AML-193 (cell line): ENCODE data around the gene ELL.
"Not testable (repeated sequence)": the region's sequence is repeated elsewhere in the genome, so short reads cannot be mapped to it uniquely, and the experiment has no call there.

Experiments
- DNase-seq, 2 experiments: peaks; one replicate each; lab custom pipeline; 2025; lab: John Stamatoyannopoulos, UW

Gene ELL

DNA sequence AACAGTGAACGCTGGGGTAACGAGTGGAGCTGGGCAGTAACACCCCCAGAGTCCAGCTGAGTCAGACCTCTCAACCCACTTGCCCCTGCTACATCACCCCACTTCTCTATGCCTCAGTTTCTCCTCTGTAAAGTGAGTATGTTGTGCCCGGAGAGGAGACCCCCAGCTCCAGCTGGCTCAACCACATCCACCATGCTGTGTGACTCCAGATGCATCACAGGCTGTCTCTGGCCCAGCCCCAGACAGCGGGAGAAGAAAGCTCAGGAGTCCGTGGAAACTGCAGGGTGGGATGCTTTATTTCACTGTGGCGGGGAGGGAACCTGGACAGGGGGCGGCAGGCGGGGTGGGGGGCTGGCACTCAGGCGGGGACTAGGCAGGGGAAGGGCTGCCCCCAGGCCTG lies 9.6 kb upstream of the ELL start:
- no peak for DNase-seq

GRCh38 chr19:18529782-18530181 lies 7.9 kb upstream of the ELL start:
- no peak for DNase-seq

DNA sequence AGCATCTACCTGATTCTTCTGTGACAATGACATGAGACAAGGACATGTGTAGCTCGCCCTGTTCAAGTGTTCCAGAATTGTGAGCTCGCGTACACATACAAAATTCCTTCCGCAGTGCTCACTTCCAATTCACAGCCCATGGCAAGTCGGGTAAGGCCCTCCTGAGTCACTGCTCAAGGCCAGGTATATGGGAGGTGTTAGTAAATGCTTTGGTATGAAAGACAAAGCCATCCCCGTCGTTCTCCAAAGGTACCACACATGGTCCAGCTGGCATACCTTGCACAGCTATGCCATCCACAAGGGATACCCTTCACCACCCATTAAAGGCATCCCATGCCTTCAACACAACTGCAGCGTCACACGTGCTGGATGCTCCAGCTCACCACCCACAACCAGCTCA lies 4.4 kb upstream of the ELL start:
- no peak for DNase-seq

GRCh38 chr19:18523841-18524240 lies 2.0 kb upstream of the ELL start:
- DNase-seq = no peak

DNA sequence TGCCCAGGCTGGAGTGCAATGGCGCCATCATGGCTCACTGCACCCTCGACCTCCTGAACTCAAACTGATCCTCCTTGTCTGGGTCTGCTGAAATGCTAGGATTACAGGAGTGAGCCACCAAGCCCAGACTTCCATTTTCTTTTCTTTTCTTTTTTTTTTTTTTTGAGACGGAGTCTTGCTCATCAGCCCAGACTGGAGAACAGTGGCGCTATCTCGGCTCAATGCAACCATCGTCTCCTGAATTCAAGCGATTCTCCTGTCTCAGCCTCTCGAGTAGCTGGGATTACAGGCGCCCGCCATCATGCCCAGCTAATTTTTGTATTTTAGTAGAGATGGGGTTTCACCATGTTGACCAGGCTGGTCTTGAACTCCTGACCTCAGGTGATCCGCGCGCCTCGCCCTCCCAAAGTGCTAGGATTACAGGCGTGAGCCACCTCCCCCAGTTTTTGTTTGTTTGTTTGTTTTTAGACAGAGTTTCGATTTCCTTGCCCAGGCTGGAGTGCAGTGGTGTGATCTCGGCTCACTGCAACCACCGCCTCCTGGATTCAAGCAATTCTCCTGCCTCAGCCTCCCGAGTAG lies 1.1 kb upstream of the ELL start:
- not testable (repeated sequence) for DNase-seq

DNA sequence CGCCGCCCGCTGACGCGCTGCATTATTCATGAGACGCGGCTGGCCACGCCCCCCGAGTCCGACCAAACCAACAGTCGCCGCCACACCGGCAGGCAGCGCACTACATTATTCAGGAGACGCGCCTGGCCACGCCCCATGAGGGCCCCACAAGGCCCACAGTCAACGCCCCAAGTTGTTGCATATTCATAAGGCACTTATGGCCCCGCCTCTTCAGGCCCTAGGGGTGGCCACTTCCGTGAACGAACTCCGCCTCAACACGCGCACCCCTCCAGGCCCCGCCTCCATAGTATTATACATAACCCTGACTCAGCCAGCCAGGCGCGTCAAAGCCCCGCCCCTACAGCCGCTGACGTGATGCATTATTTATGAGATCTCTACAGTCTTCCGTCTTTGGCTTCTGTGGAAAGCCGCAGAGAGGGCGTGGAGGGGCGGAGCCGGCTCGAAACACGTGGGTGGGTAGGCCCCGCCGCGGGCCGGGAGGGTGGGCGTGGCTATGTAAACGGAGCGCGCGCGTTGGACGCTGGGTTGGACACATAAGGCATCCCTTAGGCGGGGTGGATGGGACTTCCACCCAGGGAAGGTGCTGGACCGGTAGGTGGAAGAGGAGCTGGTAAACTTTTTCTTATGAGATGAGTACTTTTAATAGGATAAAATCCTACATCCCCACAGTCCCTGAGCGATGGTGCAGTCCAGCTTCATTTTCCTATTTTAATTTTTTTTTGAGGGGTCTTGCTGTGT lies 423 bp upstream of the ELL start:
- peak; percentile 99 for DNase-seq

DNA sequence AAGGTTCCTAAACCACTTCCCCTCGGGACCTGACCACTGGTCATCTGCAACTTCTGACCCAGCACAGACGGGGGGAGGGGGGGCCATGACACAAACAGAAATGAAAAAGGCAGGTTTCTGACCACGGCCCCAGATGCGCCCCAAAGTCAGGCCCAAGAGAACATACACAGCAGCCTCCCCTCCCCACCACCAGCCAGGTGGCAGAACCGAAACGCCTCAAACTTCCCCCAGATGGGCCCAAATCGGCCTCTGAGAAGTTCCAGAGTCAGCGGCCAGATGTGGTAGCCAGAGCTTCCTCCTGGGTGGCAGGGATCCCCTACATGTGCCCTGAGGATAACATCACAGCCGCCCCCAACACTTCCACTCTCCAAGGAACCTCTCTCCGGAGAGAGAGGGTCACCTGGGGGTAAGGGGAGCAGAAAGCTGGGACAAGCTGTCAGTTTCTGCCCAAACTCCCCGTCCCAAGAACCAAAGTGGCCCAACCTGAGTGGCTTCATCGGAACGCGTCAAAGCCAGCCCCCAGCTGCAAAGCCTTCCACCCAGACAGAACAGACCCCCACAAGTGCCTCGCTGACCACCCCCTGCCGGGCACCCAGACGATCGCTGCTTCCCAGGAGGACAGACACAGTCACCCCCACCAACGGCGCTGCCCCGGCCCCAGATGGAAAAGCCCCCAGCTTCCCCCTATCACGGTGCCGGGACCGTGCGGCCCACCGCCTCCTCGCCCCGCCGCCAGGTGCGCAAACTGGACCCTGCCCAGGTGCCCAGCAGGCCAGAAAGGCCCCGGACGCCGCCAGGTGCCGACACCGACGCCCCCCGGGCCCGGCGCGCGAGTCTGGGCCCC lies 800 bp downstream of the ELL start:
- DNase-seq = peak; percentile 17 to 41

GRCh38 chr19:18519962-18520847 lies 1.7 kb downstream of the ELL start:
- DNase-seq = peak; percentile 63 to 69

- DNase-seq = no peak
Observed at GRCh38 chr19:18518639-18519038, 3.2 kb downstream of the ELL start.

DNA sequence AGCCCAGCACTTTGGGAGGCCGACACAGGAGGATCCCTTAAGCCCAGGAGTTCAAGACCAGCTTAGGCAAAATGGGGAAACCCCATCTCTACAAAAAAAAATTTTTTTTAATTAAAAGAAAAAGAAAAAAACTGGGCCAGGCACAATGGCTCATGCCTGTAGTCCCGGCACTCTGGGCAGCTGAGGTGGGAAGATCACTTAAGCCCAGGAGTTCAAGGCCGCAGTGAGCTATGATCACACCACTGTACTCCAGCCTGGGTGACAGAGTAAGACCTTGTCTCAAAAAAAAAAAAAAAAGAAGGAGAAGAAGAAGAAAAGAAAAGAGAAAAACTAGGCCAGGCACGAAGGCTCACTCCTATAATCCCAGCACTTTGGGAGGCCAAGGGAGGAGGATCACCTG lies 4.3 kb downstream of the ELL start:
- no peak for DNase-seq

GRCh38 chr19:18515959-18516358 lies 5.9 kb downstream of the ELL start:
- no peak for DNase-seq

DNA sequence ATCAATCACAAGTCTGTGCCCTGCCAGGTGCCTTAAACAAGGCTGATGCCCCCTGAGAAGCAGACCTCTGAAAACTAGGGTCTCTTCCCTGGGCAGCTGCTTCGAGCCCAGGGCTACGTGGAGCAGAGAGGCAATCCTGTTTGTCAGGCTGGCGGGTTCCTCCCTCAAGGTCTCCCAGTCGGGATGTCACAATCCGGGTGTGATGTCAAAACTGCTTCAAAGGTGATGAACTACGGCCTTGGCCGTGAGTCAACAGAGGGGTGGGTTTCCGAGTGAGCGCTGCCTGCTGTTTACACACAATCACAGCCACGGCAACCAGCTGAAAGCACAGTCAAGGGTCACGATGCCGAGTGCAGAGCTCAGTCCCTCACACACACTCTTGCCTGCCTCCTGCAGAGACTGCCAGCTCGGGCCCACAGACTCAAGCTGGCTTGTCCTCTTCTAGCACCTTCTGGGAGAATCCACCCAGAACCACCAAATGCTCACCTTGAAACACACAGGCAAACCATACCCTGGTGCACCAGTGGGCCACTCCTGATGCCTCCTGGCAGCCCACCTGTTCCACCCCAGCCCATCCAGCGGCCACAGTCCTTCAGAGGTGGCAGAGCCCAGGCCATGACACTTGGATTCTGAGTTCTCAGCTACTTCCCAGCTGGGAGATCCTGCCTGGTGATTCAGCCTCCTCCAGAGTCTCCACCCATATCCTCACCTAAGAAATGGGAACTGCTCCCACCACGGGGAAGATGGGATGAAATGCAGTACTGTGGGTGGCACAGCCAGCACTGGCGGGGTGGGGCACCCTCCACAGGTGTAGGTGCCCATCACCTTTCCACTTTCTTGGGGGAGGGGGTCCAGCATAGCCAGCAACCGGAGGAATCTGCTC lies 6.8 kb downstream of the ELL start:
- no peak for DNase-seq

DNA sequence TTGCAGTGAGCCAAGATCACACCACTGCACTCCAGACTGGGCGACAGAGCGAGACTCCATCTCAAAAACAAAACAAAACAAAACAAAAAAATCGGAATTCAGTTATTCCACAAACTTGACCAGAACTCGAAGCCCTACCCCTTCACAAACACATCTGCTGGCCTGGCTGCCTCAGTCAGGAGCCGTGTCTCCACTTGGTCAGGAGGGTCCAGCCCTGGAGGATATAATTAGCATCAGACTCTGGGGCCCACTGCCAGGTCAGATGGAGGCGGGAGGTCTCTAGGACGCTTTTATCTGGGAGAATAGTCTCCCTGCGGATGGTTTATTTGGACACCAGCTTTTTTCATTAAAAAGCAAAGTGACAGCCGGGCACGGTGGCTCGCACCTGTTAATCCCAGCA lies 8.0 kb downstream of the ELL start:
- no peak for DNase-seq

- no peak for DNase-seq
Observed at GRCh38 chr19:18510216-18510615, 11.7 kb downstream of the ELL start.

GRCh38 chr19:18508585-18508984 lies 13.3 kb downstream of the ELL start:
- DNase-seq = no peak

DNA sequence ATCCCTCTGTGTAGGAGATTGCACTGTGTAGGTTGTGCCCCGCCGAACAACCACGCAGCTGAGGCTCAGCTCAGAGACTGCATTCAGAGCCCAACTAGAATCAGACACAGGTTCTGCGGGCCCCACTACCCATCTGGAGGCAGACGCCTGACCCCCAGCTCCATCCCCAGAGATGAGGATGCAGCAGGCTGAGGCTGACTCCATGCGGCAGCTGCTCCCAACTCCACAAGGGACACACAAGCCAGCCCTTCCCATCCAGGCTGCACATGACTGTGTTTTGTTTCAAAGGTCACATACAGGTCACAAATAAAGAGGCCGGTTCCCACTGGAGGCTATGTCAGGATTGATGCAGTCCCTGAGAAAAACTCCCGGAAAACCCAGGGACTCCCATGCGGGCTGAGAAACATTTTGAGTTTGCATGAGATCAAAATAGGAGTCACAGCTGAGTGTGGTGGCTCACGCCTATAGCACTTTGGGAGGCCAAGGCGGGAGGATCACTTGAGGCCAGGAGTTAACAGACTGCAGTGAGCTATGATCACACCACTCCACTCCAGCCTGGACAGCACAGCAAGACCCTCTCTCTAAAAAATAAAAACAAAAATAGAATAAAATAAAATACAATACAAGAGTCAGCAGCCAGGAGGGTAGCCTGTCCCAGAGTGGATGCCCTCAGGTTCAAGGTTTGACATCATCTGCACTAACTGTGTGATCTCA lies 14.0 kb downstream of the ELL start:
- no peak for DNase-seq

- no peak for DNase-seq
Observed at GRCh38 chr19:18507021-18507726, 14.7 kb downstream of the ELL start.

DNA sequence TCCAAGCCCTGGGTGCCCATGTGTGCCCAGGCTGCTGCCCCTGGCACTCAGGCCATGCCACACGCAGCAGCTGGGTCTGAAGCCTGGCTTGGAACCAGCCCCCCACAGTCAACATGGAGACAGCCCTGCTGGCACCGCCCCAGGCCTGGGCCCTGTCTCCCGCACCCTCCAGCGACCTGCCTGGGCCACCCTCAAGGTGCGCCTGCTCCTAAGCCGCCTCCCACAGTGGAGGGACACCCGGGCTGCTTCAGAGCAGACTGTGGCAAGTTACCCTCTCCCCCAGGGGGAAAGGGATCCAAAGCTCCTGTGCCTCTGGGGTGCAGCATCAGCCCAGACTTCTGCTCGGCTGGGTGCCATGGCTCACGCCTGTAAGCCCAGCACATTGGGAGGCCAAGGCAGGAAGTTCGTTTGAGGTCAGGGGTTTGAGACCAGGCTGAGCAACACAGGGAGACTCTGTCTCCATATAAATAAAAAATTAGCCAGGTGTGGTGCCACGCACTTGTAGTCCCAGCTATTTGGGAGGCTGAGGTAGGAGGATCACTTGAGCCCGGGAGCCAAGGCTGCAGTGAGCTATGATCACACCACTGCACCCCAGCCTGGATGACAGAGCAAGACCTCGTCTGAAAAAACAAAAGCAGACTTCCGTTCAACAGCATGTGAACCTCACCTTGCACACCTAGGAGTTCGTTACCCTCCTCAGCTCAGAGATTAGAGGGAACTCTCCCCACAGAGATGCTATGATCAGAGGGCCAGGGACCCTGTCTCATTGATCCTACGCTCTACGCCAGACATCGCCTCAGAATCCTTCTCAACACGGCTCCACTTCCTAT lies 15.6 kb downstream of the ELL start:
- no peak for DNase-seq
